Mucosa of stomach (tissue), 1 donor: Measurements from ENCODE around the gene MSL3B.
A peak's percentile ranks its signal among the peaks of the same experiment; 100 is the strongest.
"Not testable (repeated sequence)": the region's sequence is repeated elsewhere in the genome, so short reads cannot be mapped to it uniquely, and the experiment has no call there.

ENCODE experiments used
- H3K27me3 ChIP-seq: one replicate; pipeline ENCODE4 v1.7.0; 2013; ENCODE audit warnings: mild to moderate bottlenecking, low read length; ENCODE audit not compliant: control insufficient read depth, insufficient read depth
- H3K36me3 ChIP-seq: one replicate; pipeline ENCODE4 v1.7.0; 2013; ENCODE audit warnings: low read length; ENCODE audit not compliant: control insufficient read depth, insufficient read depth
- H3K4me1 ChIP-seq: one replicate; pipeline ENCODE4 v1.7.0; 2013; ENCODE audit warnings: mild to moderate bottlenecking, low read length; ENCODE audit not compliant: control insufficient read depth, insufficient read depth
- H3K4me3 ChIP-seq: one replicate; pipeline ENCODE4 v1.7.0; 2013; ENCODE audit warnings: low read length
- H3K9ac ChIP-seq: one replicate; pipeline ENCODE4 v1.7.0; 2013; ENCODE audit warnings: mild to moderate bottlenecking, low read length, moderate library complexity
- H3K9me3 ChIP-seq: one replicate; pipeline ENCODE4 v1.7.0; 2013; ENCODE audit warnings: mild to moderate bottlenecking, low read length, moderate library complexity; ENCODE audit not compliant: control insufficient read depth
- donor health status: Pancreatic carcinoma.

The MSL3B gene

DNA sequence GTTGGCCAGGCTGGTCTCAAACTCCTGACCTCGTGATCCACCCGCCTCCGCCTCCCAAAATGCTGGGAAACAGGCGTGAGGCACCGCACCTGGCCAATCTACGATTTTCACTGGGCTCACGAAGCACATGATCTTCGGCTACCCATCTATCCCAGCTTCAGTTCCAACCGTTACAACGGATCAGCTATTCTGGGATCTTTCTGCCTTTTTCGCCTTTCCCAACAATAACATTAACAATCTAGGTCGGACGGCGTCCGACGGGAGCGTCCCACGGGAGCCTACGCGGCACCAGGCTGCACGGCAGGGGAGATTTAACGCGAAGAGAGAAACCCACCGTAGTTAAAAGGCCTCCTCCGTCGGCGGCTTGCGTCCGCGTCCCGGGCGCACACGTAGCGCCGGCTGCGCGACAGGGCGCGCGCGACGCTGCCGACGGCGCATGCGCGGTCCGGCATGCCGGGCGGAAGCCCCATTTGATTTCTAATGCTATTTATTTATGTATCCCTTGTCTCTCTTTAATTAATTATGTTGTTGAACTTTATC is at the start of gene MSL3B:
Gene MSL3B, minus strand, starts transcription at position 394 of the 540 bp plus-strand sequence.
- H3K27me3 ChIP-seq, result no peaks in the 10 kb centered on the region
- H3K4me1 ChIP-seq, result no peaks in the 10 kb centered on the region
- H3K9me3 ChIP-seq, result no peaks in the 10 kb centered on the region
- peak within 1 kb of the TSS; percentile 30 for H3K9ac ChIP-seq
- peak within 1 kb of the TSS; percentile 47 for H3K4me3 ChIP-seq
- no peaks in the 10 kb centered on the region for H3K36me3 ChIP-seq

DNA sequence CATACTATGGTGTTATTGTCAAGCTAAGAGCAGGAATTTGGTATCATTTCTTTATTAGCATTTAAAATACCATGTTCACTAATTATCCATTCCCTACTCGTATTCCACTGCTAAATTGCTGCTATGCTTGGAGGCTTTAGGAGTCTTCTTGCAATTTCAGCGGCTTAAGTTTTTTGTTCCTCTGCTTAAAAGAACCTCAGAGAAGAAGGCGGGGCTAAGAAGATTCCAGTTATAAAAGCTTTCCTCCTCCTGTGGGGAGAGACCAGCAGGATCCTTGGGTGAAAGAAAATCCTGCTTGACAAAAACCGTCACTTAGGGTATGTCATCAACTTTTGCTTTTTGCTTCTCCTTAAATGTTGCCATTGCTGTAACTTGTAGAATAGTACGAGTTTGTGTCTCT is 48.9 kb upstream of the MSL3B start, which contains the start of gene TRPM8:
Gene TRPM8, plus strand, starts transcription at position 258 of the 400 bp plus-strand sequence. CDS start 9,165 bp downstream, outside the sequence.
- Histone ChIP-seq H3K27me3 (peaks cover 5% of the 10 kb centered on the region), H3K9ac (no peak within 1 kb of the TSS), H3K4me3 (no peak within 1 kb of the TSS), H3K4me1 (no peaks in the 10 kb centered on the region), H3K9me3 (no peaks in the 10 kb centered on the region), H3K36me3 (no peaks in the 10 kb centered on the region)

DNA sequence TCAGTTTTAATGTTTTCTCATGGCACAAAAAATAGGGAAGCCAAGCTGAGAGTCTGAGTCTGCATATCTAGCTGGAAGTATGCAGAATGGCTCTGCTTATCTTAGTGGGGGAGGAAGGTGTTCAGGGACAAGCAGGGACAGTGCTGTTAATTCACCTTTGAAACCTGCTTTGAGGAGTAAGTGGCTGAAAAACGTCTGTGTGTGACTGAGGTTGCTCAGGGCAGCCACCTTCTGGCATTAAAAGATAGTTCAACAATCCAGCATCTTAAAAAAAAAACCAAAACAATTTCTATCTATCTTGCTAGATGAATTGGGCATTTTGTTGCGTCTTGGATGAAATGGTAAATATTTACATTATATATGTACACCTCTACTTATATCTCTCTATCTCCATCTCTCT is 46.9 kb upstream of the MSL3B start:
- Histone ChIP-seq H3K4me1 (no peaks in the 10 kb centered on the region), H3K9ac (no peak overlapping the region), H3K27me3 (peaks cover 5% of the 10 kb centered on the region), H3K4me3 (no peak overlapping the region), H3K36me3 (no peaks in the 10 kb centered on the region), H3K9me3 (no peaks in the 10 kb centered on the region)

DNA sequence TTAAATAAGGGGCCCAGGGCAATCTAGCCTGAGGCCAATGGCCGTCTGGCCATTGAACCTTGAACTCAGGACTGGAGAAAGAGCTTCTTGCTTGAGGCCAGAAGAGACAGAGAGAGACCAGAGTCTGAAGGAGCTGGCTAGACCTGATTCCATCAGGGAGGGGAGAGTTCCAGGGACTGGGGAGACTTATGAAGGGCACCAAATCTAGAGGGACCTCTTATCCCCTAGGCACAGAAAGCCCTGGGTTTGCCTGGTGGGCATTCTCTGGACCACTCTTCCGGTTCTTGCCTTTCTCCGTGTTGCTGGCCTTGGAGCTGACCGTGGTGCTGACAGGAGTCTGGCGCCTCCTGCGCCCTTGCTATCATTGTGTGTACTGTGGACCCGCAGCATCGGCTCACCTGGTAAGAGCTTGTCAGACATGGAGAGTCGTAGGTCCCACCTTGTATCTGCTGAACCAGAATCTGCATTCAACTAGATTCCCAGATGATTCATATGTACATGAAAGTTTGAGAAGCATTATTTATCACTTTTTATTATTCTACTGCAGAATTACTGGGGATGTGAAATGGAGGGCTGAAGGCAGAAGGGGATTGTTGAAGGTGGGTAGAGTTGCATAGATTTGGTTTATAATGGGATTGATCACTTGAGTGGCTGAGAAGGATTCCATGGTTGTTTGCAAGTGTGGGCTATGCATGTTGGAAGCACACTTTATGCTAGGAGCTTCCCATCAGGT is 44.7 kb upstream of the MSL3B start:
- Histone ChIP-seq H3K36me3 (no peaks in the 10 kb centered on the region), H3K9ac (no peak overlapping the region), H3K4me3 (no peak overlapping the region), H3K27me3 (peaks cover 5% of the 10 kb centered on the region), H3K4me1 (no peaks in the 10 kb centered on the region), H3K9me3 (no peaks in the 10 kb centered on the region)

DNA sequence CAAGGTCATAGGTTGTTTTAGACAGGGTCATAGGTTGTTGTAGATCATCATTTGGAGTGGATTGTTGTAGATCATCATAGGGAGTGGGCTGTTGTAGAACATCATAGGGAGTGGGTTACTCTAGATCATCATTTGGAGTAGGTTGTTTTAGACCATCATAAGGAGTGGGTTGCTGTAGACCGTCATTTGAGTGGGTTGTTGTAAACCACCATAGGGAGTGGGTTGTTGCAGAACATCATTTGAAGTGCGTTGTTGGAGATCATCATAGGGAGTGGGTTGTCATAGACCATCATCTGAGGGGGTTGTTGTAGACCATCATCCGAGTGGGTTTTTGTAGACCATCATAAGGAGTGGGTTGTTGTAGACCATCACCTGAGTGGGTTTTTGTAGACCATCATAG is 39.4 kb upstream of the MSL3B start:
- no peaks in the 10 kb centered on the region for H3K36me3 ChIP-seq
- no peak overlapping the region for H3K4me3 ChIP-seq
- H3K9me3 ChIP-seq, result no peaks in the 10 kb centered on the region
- no peak overlapping the region for H3K9ac ChIP-seq
- peaks cover 7% of the 10 kb centered on the region for H3K4me1 ChIP-seq
- H3K27me3 ChIP-seq, result no peaks in the 10 kb centered on the region

DNA sequence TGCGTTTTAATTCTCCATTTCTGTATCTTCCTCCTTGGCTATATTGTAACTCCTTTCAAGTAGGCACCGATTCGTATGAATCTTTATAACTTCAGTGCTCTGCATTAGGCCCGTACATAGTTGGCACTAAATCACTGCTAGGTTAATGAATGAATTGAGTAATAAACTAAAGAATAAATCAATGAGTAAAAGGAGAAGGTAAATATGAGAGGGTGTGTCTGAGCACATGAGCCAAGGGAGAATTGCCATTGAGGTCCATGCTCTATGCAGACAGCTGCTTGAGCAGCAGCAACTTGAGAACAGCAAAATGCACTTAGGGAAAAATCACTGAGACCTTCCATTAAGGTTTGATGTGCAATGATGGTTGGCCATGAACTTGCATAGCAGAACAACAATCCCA is 37.8 kb upstream of the MSL3B start:
- Histone ChIP-seq H3K9me3 (no peaks in the 10 kb centered on the region), H3K4me1 (peaks cover 19% of the 10 kb centered on the region), H3K36me3 (no peaks in the 10 kb centered on the region), H3K4me3 (no peak overlapping the region), H3K9ac (no peak overlapping the region), H3K27me3 (no peaks in the 10 kb centered on the region)

DNA sequence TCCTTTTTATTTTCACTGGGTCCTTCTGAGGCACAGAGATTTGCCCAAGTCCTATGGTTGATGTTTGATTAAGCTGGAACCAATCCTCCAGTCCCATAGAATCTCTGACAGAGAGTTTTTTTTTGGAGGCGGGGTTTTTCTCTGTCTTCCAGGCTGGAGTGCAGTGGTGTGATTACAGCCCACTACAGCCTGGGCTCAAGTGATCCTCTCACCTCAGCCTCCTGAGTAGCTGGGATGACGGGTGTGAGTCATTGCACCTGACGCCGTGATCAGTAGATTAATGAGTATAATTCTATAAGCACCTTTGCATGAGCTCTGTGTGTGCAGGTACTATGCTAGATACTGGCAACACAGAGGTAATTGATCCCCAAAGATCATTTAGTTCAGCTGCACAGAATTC is 33.7 kb upstream of the MSL3B start:
- Histone ChIP-seq H3K36me3 (no peaks in the 10 kb centered on the region), H3K4me3 (no peak overlapping the region), H3K9me3 (no peaks in the 10 kb centered on the region), H3K4me1 (peaks cover 19% of the 10 kb centered on the region), H3K27me3 (no peaks in the 10 kb centered on the region), H3K9ac (no peak overlapping the region)

DNA sequence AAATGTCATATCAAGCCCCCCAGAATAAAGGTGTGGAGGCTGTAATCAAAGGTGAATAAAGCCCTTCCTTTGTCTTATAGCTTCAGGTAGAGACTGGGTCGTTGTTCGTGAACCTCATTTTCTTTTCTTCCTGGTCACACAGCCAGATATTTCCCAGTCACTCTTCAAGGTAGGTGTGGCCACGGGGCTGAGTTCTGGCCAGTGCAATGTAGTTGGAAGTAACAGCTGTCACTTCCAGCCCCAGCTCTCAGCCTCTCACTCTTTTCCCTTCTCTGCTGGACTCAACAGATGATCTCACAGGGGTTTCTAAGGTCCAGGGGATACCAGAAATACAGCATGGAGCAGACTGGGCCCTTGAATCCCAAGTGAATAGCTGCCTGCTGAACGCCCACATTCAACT is 33.2 kb upstream of the MSL3B start:
- Histone ChIP-seq H3K27me3 (no peaks in the 10 kb centered on the region), H3K4me3 (no peak overlapping the region), H3K36me3 (no peaks in the 10 kb centered on the region), H3K9me3 (no peaks in the 10 kb centered on the region), H3K9ac (no peak overlapping the region), H3K4me1 (peaks cover 19% of the 10 kb centered on the region)

DNA sequence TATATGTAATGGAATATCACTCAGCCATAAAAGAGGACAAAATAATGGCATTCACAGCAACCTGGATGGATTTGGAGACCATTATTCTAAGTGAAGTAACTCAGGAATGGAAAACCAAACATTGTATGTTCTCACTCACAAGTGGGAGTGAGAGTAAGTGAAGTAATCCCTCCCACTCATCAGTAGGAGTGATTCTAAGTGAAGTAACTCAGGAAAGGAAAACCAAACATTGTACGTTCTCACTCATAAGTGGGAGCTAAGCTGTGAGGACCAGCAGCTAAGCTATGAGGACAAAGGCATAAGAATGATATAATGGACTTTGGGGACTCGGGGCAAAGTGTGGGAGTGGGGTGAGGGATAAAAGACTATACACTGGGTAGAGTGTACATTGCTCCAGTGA is 28.1 kb upstream of the MSL3B start:
- not testable (repeated sequence) for H3K4me3 ChIP-seq, H3K9ac ChIP-seq, H3K9me3 ChIP-seq, H3K4me1 ChIP-seq, H3K27me3 ChIP-seq, H3K36me3 ChIP-seq

DNA sequence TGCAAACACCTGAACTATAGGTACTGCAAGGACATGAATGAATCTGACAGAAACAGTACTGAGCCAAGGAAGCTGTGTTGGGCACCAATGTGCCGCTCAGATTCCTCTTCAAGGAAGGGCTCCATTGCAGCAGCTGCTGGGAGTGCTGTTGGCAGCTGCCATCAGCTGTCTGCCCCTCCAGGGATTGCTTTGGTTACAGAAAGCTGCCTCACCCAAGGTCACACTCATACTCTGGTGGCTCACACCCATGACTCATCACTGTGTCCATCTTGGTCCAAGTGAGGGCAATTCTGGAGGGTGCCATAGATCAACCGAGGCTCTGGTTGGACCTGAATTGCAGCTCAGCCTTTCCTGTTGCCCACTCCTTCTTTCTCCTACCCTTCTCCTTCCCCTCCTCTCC is 24.6 kb upstream of the MSL3B start:
- Histone ChIP-seq H3K36me3 (no peaks in the 10 kb centered on the region), H3K9ac (no peak overlapping the region), H3K4me1 (no peaks in the 10 kb centered on the region), H3K27me3 (no peaks in the 10 kb centered on the region), H3K9me3 (no peaks in the 10 kb centered on the region), H3K4me3 (no peak overlapping the region)

DNA sequence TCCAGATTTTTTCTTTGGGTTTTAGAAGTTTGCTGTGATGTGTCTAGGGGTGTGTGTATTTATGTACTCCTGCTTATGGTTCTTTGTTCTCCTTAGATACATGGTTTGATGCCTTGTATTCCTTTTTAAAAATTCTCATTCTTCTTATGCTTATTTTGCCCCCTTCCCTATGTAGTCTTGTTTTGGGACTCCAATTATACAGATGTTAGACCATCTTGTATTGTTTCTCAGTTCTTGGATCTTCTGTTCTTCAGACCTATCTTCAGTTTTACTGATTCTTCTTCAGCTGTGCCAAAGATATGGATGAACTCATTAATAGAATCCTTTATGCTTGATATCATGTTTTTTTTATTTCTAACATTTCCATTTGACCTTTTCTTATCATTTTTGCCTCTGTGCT is 14.2 kb upstream of the MSL3B start:
- Histone ChIP-seq H3K27me3 (no peaks in the 10 kb centered on the region), H3K9ac (no peak overlapping the region), H3K9me3 (no peaks in the 10 kb centered on the region), H3K4me1 (no peaks in the 10 kb centered on the region), H3K36me3 (no peaks in the 10 kb centered on the region), H3K4me3 (no peak overlapping the region)

DNA sequence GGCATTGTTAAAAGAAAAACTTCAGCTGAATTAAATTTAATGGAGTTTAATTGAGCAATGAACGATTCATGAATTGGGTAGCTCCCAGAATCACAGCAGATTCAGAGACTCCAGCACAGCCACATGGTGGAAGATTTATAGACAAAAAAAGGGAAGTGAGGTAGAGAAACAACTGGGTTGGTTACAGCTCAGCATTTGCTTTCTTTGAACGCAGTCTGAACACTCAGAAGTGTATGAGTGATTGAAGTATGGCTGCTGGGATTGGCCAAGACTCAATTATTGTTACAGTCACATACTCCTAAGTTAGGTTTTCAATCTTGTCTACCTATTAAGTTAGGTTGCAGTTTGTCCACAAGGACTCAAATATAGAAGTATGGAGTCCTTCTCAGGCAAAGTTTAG is 3.9 kb upstream of the MSL3B start:
- H3K36me3 ChIP-seq, H3K9me3 ChIP-seq, H3K9ac ChIP-seq, H3K27me3 ChIP-seq, H3K4me3 ChIP-seq, H3K4me1 ChIP-seq: not testable (repeated sequence)
